SK-N-MC (cell line): ENCODE measurements around the gene MAEA.
"Not testable (repeated sequence)": the region's sequence is repeated elsewhere in the genome, so short reads cannot be mapped to it uniquely, and the experiment has no call there.

ENCODE experiments used
- DNase-seq: peaks from one replicate; pipeline ENCODE4 v3.0.0-alpha.2; 2011; ENCODE audit warnings: low read depth, low spot score
- H3K27ac ChIP-seq: fragments of 200-600 bp; sonication (generic); 2 replicates; pipeline ENCODE4 v1.5.1; 2016; ENCODE audit warnings: mixed run types
- H3K36me3 ChIP-seq: fragments of 200-600 bp; sonication (generic); 2 replicates; pipeline ENCODE4 v1.6.1; 2017; ENCODE audit warnings: antibody characterized with exemption, low read length, mixed read lengths; ENCODE audit not compliant: insufficient read depth
- H3K4me3 ChIP-seq: fragments of 200-600 bp; sonication (generic); 2 replicates; pipeline ENCODE4 v1.5.1; 2016
- H3K9ac ChIP-seq: fragments of 200-600 bp; sonication (generic); 2 replicates; pipeline ENCODE4 v1.8.0; 2017; ENCODE audit warnings: mixed run types, mixed read lengths; ENCODE audit not compliant: insufficient read length
- H3K9me3 ChIP-seq: fragments of 200-600 bp; sonication (generic); 2 replicates; pipeline ENCODE4 v1.6.1; 2017; ENCODE audit warnings: low read depth, mild to moderate bottlenecking, antibody characterized with exemption, low read length, moderate library complexity, mixed read lengths
- EZH2 ChIP-seq: fragments of 200-600 bp; sonication (generic); IDR thresholded peaks from one replicate; pipeline ENCODE4 v1.6.1; 2017; ENCODE audit warnings: antibody characterized with exemption
- FOXP2 ChIP-seq: optimal IDR thresholded peaks from 2 replicates; pipeline ENCODE3; 2011; ENCODE audit warnings: mild to moderate bottlenecking, moderate library complexity; ENCODE audit not compliant: insufficient read depth; ENCODE audit errors: extremely low read length, control extremely low read depth
- POLR2AphosphoS5 ChIP-seq: IDR thresholded peaks from 2 replicates; pipeline ENCODE4 v1.6.1; 2012; ENCODE audit warnings: mild to moderate bottlenecking, low read depth, low read length, borderline replicate concordance

MAEA gene

GRCh38 chr4:1318046-1318375, 28.3 kb downstream of the MAEA start:
- TF ChIP-seq POLR2AphosphoS5 (no peak), FOXP2 (no peak), EZH2 (no peak)
- Histone ChIP-seq H3K27ac (no peak overlapping the region), H3K9me3 (no peaks in the 10 kb centered on the region), H3K9ac (no peak overlapping the region), H3K36me3 (peaks cover 60% of the 10 kb centered on the region), H3K4me3 (no peak overlapping the region)
- DNase-seq = no peak

- peaks cover 57% of the 10 kb centered on the region for H3K36me3 ChIP-seq
- no peak overlapping the region for H3K9ac ChIP-seq
- H3K4me3 ChIP-seq = no peak overlapping the region
- DNase-seq = no peak
- TF ChIP-seq POLR2AphosphoS5 (no peak), EZH2 (no peak), FOXP2 (no peak)
- no peaks in the 10 kb centered on the region for H3K9me3 ChIP-seq
- H3K27ac ChIP-seq = no peak overlapping the region
Measured at GRCh38 chr4:1318488-1319213, 29.0 kb downstream of the MAEA start.

- H3K27ac ChIP-seq = no peak overlapping the region
- no peak overlapping the region for H3K9ac ChIP-seq
- H3K36me3 ChIP-seq = peaks cover 38% of the 10 kb centered on the region; the same call in 1 of the 2 replicates
- TF ChIP-seq EZH2 = no peak
- H3K4me3 ChIP-seq = no peak overlapping the region
- no peak for DNase-seq
- H3K9me3 ChIP-seq = no peaks in the 10 kb centered on the region
Measured at GRCh38 chr4:1321486-1321885, 31.8 kb downstream of the MAEA start.

GRCh38 chr4:1321946-1322650, 32.4 kb downstream of the MAEA start:
- no peaks in the 10 kb centered on the region for H3K9me3 ChIP-seq
- H3K27ac ChIP-seq = no peak overlapping the region
- H3K4me3 ChIP-seq = no peak overlapping the region
- no peak for DNase-seq
- no peak for TF ChIP-seq FOXP2
- TF ChIP-seq EZH2 = no peak
- TF ChIP-seq POLR2AphosphoS5 = no peak
- no peak overlapping the region for H3K9ac ChIP-seq
- peaks cover 36% of the 10 kb centered on the region; the same call in 1 of the 2 replicates for H3K36me3 ChIP-seq

GRCh38 chr4:1323280-1323634, 33.6 kb downstream of the MAEA start:
- TF ChIP-seq FOXP2 (no peak), POLR2AphosphoS5 (no peak), EZH2 (no peak)
- Histone ChIP-seq H3K27ac (no peak overlapping the region), H3K9me3 (no peaks in the 10 kb centered on the region), H3K9ac (no peak overlapping the region), H3K36me3 (peaks cover 26% of the 10 kb centered on the region; the same call in 1 of the 2 replicates), H3K4me3 (no peak overlapping the region)
- no peak for DNase-seq

- Histone ChIP-seq H3K4me3 (no peak overlapping the region), H3K9ac (no peak overlapping the region), H3K9me3 (no peaks in the 10 kb centered on the region), H3K36me3 (peaks cover 20% of the 10 kb centered on the region; the same call in 1 of the 2 replicates), H3K27ac (no peak overlapping the region)
- TF ChIP-seq FOXP2 = no peak
- DNase-seq = no peak
Measured at GRCh38 chr4:1323635-1324442, 34.1 kb downstream of the MAEA start.

GRCh38 chr4:1324443-1325175, 34.9 kb downstream of the MAEA start:
- not testable (repeated sequence) for H3K9me3 ChIP-seq, DNase-seq, H3K27ac ChIP-seq, H3K4me3 ChIP-seq, H3K9ac ChIP-seq
- peaks cover 12% of the 10 kb centered on the region; the same call in 1 of the 2 replicates for H3K36me3 ChIP-seq

GRCh38 chr4:1325176-1325480, 35.4 kb downstream of the MAEA start:
- H3K9ac ChIP-seq = no peak overlapping the region
- no peak overlapping the region for H3K4me3 ChIP-seq
- H3K27ac ChIP-seq = no peak overlapping the region
- H3K9me3 ChIP-seq = no peaks in the 10 kb centered on the region
- no peak for DNase-seq
- no peak for TF ChIP-seq EZH2
- peaks cover 11% of the 10 kb centered on the region; the same call in 1 of the 2 replicates for H3K36me3 ChIP-seq
